Measurements from ENCODE around the gene SH2D3C. TPM values are rescaled to one million over a fixed set of nuclear protein-coding genes. Genes with fewer than 3 reads are reported as not detected.

The SH2D3C gene
- total RNA-seq, 1 donor from 2014 or later, result 7.1 TPM

- peaks cover 13% of the 10 kb centered on the region for H3K4me1 Mint-ChIP-seq (ENCODE audit: unreplicated experiment)
- DNase-seq (ENCODE audit: extremely low spot score, unreplicated experiment), result no peak
- peaks cover 4% of the 10 kb centered on the region for H3K36me3 Mint-ChIP-seq
- no peaks in the 10 kb centered on the region for H3K9me3 Mint-ChIP-seq
- H3K27ac Mint-ChIP-seq, result peak overlapping the region; percentile 82
- peak overlapping the region; percentile 93 for H3K4me3 Mint-ChIP-seq
- H3K27me3 Mint-ChIP-seq, result no peaks in the 10 kb centered on the region
- no peak for TF ChIP-seq CTCF (conservative IDR thresholded peaks at IDR 0.05)
Measured at GRCh38 chr9:127803507-127804352, 25.3 kb upstream of the SH2D3C start.

- Mint-ChIP-seq H3K36me3 (peaks cover 4% of the 10 kb centered on the region), H3K27ac (peak within 1 kb of the TSS; percentile 82), H3K4me3 (peak within 1 kb of the TSS; percentile 93), H3K27me3 (no peaks in the 10 kb centered on the region), H3K9me3 (no peaks in the 10 kb centered on the region), H3K4me1 (ENCODE audit: unreplicated experiment) (peaks cover 13% of the 10 kb centered on the region)
- no peak for TF ChIP-seq CTCF (conservative IDR thresholded peaks at IDR 0.05)
- DNase-seq (ENCODE audit: extremely low spot score, unreplicated experiment), result peak; percentile 82
Measured at GRCh38 chr9:127802576-127803443, 24.3 kb upstream of the SH2D3C start, which contains the start of gene FPGS. FPGS (plus strand) TSS chr9:127802882; CDS start chr9:127802925, 43 bp downstream.

GRCh38 chr9:127801955-127802575 lies 23.6 kb upstream of the SH2D3C start:
- Mint-ChIP-seq H3K27me3 (no peaks in the 10 kb centered on the region), H3K27ac (peak overlapping the region; percentile 73), H3K4me1 (ENCODE audit: unreplicated experiment) (peaks cover 14% of the 10 kb centered on the region), H3K4me3 (peak overlapping the region; percentile 87), H3K36me3 (peaks cover 4% of the 10 kb centered on the region), H3K9me3 (no peaks in the 10 kb centered on the region)
- DNase-seq (ENCODE audit: extremely low spot score, unreplicated experiment), result no peak
- TF ChIP-seq CTCF (conservative IDR thresholded peaks at IDR 0.05), result peak; percentile 44

- DNase-seq (ENCODE audit: extremely low spot score, unreplicated experiment), result no peak
- Mint-ChIP-seq H3K27me3 (no peaks in the 10 kb centered on the region), H3K9me3 (no peaks in the 10 kb centered on the region), H3K4me1 (ENCODE audit: unreplicated experiment) (peaks cover 11% of the 10 kb centered on the region), H3K36me3 (no peaks in the 10 kb centered on the region), H3K27ac (peak overlapping the region; percentile 46), H3K4me3 (peak overlapping the region; percentile 48)
- no peak for TF ChIP-seq CTCF (conservative IDR thresholded peaks at IDR 0.05)
Measured at GRCh38 chr9:127796852-127797370, 18.4 kb upstream of the SH2D3C start.

GRCh38 chr9:127796225-127796813 lies 17.9 kb upstream of the SH2D3C start:
- H3K36me3 Mint-ChIP-seq, result no peaks in the 10 kb centered on the region
- peak overlapping the region; percentile 46 for H3K27ac Mint-ChIP-seq
- peaks cover 9% of the 10 kb centered on the region for H3K4me1 Mint-ChIP-seq (ENCODE audit: unreplicated experiment)
- H3K27me3 Mint-ChIP-seq, result no peaks in the 10 kb centered on the region
- no peak for DNase-seq (ENCODE audit: extremely low spot score, unreplicated experiment)
- peak overlapping the region; percentile 48 for H3K4me3 Mint-ChIP-seq
- no peaks in the 10 kb centered on the region for H3K9me3 Mint-ChIP-seq
- no peak for TF ChIP-seq CTCF (conservative IDR thresholded peaks at IDR 0.05)
